ENCODE data around the gene BTRC. TPM values are rescaled to one million over a fixed set of nuclear protein-coding genes. Genes with fewer than 3 reads are reported as not detected.
"Not testable (repeated sequence)": the region's sequence is repeated elsewhere in the genome, so short reads cannot be mapped to it uniquely, and the experiment has no call there.

The BTRC gene
- total RNA-seq, 3 donors from 2014 or later: 12.4 to 19.5 (median 16.0) TPM

DNA sequence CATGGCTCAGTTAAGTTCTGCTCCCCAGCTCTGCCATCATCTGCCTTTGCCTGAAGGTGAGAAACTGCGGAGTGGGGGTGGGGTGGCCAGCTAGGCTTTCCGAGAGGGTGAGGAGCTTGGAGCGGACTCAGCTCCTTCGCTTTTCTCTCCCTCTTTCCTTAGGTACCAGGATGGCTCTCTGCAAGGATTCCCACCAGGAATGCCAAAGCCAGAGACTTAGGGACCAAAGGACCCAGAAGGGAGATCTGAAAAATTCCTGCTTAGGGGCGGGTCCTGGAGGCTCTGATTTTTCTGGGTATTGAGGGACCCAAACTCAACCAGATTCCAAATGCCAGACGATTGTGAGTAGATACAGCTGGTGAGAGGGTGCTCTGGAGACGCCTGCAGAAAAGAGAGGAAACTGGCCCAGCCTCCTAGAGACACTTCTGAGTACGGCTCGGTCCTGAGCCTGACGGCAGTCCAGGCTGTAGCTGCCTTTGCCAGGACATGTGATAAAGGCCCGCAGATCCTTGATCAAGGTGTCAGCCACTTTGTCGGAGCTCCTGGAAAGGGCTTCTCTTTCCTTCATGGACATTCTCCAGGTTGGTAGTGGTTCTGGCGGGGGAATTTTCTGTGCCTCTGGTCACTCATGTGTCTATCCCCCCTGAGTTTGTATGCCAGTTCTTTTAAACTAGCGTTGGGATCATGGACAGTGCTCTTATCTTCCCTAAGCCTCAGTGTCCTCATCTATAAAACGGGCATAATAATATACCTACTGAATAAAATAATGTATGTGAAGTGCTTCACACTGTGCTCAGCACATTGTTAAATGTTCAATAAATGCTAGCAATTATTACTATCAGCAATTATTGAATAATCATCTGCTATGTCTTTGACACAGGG lies 42.5 kb upstream of the BTRC start:
- Histone ChIP-seq H3K4me3 (no peak overlapping the region), H3K4me1 (ENCODE audit: low read depth) (no peaks in the 10 kb centered on the region), H3K36me3 (ENCODE audit: low read depth) (no peaks in the 10 kb centered on the region), H3K9me3 (no peaks in the 10 kb centered on the region)
- intact Hi-C loops (cut with DNase I, micrococcal nuclease): no loop called here
- ATAC-seq (no peak), DNase-seq (no peak)
- TF ChIP-seq, protein P1, sequence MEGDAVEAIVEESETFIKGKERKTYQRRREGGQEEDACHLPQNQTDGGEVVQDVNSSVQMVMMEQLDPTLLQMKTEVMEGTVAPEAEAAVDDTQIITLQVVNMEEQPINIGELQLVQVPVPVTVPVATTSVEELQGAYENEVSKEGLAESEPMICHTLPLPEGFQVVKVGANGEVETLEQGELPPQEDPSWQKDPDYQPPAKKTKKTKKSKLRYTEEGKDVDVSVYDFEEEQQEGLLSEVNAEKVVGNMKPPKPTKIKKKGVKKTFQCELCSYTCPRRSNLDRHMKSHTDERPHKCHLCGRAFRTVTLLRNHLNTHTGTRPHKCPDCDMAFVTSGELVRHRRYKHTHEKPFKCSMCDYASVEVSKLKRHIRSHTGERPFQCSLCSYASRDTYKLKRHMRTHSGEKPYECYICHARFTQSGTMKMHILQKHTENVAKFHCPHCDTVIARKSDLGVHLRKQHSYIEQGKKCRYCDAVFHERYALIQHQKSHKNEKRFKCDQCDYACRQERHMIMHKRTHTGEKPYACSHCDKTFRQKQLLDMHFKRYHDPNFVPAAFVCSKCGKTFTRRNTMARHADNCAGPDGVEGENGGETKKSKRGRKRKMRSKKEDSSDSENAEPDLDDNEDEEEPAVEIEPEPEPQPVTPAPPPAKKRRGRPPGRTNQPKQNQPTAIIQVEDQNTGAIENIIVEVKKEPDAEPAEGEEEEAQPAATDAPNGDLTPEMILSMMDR (IDR thresholded peaks at IDR 0.05): no peak

DNA sequence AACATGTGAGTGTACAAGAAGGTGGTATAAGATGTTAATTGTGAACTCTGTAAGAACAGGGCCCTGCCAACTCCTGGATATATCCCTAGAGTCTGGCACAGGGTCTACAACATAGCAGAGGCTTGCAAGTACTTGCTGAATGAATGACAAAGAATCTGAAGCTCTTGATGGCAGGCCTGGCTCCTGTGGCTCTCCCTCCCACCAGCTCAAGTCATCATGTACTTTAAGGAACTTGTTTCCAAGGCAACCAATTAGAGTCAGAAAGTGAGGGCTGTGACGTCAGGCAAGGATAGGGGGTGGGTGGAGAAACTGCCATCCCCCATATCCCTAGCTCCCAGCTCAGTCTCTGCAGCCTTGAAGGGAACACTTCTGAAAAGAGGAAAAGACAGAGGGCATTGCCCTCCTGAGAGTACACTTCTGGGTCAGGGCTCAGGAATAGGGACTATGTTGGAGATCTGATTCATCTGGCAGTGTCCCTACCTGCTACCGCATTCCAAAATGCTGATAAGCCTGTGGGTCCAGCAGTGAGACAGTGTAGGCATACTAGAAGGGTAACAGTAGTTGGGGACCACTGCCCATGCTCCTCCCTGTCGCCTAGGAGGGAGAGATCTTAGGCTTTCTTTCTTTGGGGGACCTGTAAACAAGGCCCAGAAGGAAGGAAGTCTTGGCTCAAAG lies 34.6 kb upstream of the BTRC start:
- intact Hi-C loops (cut with DNase I, micrococcal nuclease): no loop called here
- TF ChIP-seq, protein P1 (IDR thresholded peaks at IDR 0.05): no peak
- no peak overlapping the region for H3K4me3 ChIP-seq
- no peaks in the 10 kb centered on the region for H3K9me3 ChIP-seq
- DNase-seq (no peak), ATAC-seq (no peak)
- no peaks in the 10 kb centered on the region for H3K4me1 ChIP-seq (ENCODE audit: low read depth)
- no peaks in the 10 kb centered on the region for H3K36me3 ChIP-seq (ENCODE audit: low read depth)

DNA sequence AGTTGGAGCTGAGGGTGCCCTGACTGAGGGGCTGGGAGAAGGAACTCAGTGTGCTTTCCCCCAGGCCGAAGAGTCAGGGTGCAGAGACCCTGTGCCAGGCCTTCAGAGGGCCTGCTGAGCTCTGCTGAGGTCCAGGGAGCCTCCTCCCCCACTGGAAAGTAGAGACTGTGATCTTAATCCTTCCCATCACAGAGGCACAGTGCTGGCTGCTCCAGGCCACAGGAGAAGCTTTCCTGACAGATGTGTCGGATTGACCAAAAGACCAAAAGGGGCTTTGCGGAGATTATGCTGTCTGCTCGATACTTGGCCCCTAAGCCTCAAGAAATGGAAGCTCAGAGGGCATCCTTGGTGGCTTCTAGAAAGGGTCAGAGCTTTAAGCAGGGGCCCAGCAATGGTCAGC lies 32.9 kb upstream of the BTRC start:
- no peaks in the 10 kb centered on the region for H3K4me1 ChIP-seq (ENCODE audit: low read depth)
- DNase-seq: no peak
- no peaks in the 10 kb centered on the region for H3K9me3 ChIP-seq
- TF ChIP-seq, protein P1 (IDR thresholded peaks at IDR 0.05): no peak
- intact Hi-C loops (cut with DNase I, micrococcal nuclease): no loop called here
- ATAC-seq: no peak
- H3K4me3 ChIP-seq: no peak overlapping the region
- H3K36me3 ChIP-seq (ENCODE audit: low read depth): no peaks in the 10 kb centered on the region

DNA sequence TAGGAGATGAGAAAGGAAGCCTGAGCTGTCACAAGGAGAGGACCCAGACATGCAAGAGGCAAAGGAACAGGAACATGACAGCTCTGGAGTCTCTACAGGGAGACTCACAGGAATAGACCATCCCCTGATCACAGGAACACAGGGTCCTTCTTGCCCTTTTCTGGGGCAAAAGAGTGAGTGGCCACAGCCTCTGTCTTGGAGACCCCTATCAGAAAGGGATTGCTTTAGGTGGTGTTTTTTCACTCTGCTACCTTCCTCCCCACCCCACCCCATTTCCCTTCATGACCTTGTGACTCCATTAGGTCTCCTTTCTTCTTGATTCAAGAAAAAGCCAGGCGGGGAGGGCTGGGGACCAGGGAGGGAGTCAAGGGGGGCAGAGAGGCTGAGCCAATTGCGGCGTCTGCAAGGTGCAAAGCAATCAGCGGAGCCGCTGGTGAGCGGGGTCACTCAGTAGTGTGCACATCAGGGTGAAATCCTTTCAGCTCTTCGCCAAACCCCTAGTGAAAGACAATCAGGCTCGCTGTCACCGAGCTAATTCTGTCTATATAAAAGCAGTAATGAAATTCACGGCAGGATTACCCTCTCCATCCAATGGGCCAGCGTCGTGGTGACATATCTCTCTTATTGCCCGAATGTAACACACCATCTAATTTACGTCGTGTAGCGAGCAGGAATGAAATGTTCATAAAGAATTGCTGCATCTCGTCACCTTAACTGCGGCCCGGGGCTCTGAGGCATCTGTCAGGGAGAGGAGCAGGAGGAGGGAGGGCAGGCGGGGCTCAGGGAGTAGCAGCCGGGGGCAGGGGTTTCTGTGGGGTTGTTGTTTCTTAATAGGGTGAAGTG lies 31.5 kb upstream of the BTRC start:
- Histone ChIP-seq H3K4me3 (no peak overlapping the region), H3K36me3 (ENCODE audit: low read depth) (no peaks in the 10 kb centered on the region), H3K4me1 (ENCODE audit: low read depth) (no peaks in the 10 kb centered on the region), H3K9me3 (no peaks in the 10 kb centered on the region)
- intact Hi-C loops (cut with DNase I, micrococcal nuclease): no loop called here
- ATAC-seq (no peak), DNase-seq (no peak)
- TF ChIP-seq, protein P1 (IDR thresholded peaks at IDR 0.05): no peak

DNA sequence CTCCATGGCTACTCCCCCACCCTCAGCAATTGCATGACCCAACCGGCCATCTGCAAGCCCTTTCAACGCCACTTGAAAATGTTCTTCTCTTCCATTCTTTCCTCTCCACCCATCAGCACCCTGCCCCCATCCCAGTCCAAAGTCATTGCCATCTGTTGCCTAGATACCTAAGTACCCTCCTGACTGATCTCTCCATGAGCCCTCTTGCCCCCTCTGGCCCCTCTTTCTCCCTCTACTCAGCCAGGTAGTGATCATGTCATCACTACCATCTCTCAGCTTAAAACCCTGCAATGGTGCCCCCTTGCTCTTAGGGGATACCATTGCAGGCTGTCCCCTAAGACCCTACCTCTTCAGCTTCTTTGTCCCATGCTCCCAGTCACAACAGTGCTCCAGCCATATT lies 30.5 kb upstream of the BTRC start:
- H3K4me3 ChIP-seq: no peak overlapping the region
- no peaks in the 10 kb centered on the region for H3K4me1 ChIP-seq (ENCODE audit: low read depth)
- DNase-seq (no peak), ATAC-seq (no peak)
- no peaks in the 10 kb centered on the region for H3K36me3 ChIP-seq (ENCODE audit: low read depth)
- H3K9me3 ChIP-seq: no peaks in the 10 kb centered on the region
- TF ChIP-seq, protein P1 (IDR thresholded peaks at IDR 0.05): no peak
- intact Hi-C loops (cut with DNase I, micrococcal nuclease): no loop called here

DNA sequence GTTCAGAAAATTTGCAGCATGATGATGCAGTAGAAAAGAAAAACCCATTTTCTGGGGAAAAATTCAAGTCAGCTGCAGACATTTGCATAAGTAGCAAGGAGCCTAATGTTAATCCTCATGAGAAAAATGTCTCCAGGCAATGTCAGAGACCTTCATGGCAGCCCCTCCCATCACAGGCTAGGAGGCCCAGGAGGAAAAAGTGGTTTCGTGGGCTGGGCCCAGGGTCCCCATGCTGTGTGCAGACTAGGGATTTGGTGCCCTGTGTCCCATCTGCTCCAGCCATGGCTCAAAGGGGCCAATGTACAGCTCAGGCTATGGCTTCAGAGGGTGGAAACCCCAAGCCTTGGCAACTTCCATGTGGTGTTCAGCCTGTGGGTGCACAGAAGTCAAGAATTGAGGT lies 26.5 kb upstream of the BTRC start:
- intact Hi-C loops (cut with DNase I, micrococcal nuclease): not testable (repeated sequence)

More for the DNA sequence above, 26.5 kb upstream of the BTRC start:
- H3K4me3 ChIP-seq; H3K36me3 ChIP-seq (ENCODE audit: low read depth); H3K4me1 ChIP-seq (ENCODE audit: low read depth); ATAC-seq; DNase-seq; H3K9me3 ChIP-seq: not testable (repeated sequence)
